GM18870 (cell line): Measurements from ENCODE around the gene PPA2.
A peak's percentile ranks its signal among the peaks of the same experiment; 100 is the strongest.
"Not testable (repeated sequence)": the region's sequence is repeated elsewhere in the genome, so short reads cannot be mapped to it uniquely, and the experiment has no call there.

Experiments used
- ATAC-seq: cut with Tn5 transposase; IDR thresholded peaks from one replicate; pipeline ENCODE4 v1.9.1; 2021; ENCODE audit warnings: moderate library complexity; ENCODE audit not compliant: unreplicated experiment

PPA2 gene

GRCh38 chr4:105473324-105474098, at the start of gene PPA2:
TSS of gene PPA2 (minus strand) at chr4:105474062. CDS start at chr4:105474050, 12 bp downstream.
- ATAC-seq, result peak; percentile 68

- ATAC-seq, result peak; percentile 67
Measured at GRCh38 chr4:105520819-105521790, 47.2 kb upstream of the PPA2 start.

GRCh38 chr4:105510245-105510644, 36.4 kb upstream of the PPA2 start:
- ATAC-seq, result no peak

GRCh38 chr4:105509714-105510113, 35.9 kb upstream of the PPA2 start:
- peak; percentile 23 for ATAC-seq

GRCh38 chr4:105509291-105509690, 35.4 kb upstream of the PPA2 start:
- ATAC-seq, result peak; percentile 96

- no peak for ATAC-seq
Measured at GRCh38 chr4:105504744-105505143, 30.9 kb upstream of the PPA2 start.

- no peak for ATAC-seq
Measured at GRCh38 chr4:105503484-105503883, 29.6 kb upstream of the PPA2 start.

GRCh38 chr4:105496899-105497298, 23.0 kb upstream of the PPA2 start:
- ATAC-seq, result no peak

- ATAC-seq, result no peak
Measured at GRCh38 chr4:105495667-105496066, 21.8 kb upstream of the PPA2 start.

- ATAC-seq, result no peak
Measured at GRCh38 chr4:105490523-105490922, 16.7 kb upstream of the PPA2 start.

- no peak for ATAC-seq
Measured at GRCh38 chr4:105483840-105484239, 10.0 kb upstream of the PPA2 start.

- ATAC-seq, result peak; percentile 19
Measured at GRCh38 chr4:105474099-105474518, 247 bp upstream of the PPA2 start.

- no peak for ATAC-seq
Measured at GRCh38 chr4:105472871-105473323, 965 bp downstream of the PPA2 start.

- ATAC-seq, result peak; percentile 49
Measured at GRCh38 chr4:105471566-105472176, 2.2 kb downstream of the PPA2 start.

GRCh38 chr4:105470766-105471165, 3.1 kb downstream of the PPA2 start:
- ATAC-seq, result no peak

GRCh38 chr4:105469736-105470135, 4.1 kb downstream of the PPA2 start:
- no peak for ATAC-seq

GRCh38 chr4:105466580-105466979, 7.3 kb downstream of the PPA2 start:
- ATAC-seq, result no peak

- ATAC-seq, result not testable (repeated sequence)
Measured at GRCh38 chr4:105464563-105464962, 9.3 kb downstream of the PPA2 start.

- ATAC-seq, result no peak
Measured at GRCh38 chr4:105462576-105462975, 11.3 kb downstream of the PPA2 start.

- ATAC-seq, result no peak
Measured at GRCh38 chr4:105461621-105462382, 12.1 kb downstream of the PPA2 start.
